GM21576 (cell line): ENCODE results near the gene GPC3.

Experiments used
- ATAC-seq: cut with Tn5 transposase; IDR thresholded peaks from one replicate; pipeline ENCODE4 v1.9.1; 2021; ENCODE audit warnings: mild to moderate bottlenecking, moderate library complexity; ENCODE audit not compliant: unreplicated experiment

GPC3 gene

GRCh38 chrX:133702230-133702629 is 283.2 kb downstream of the GPC3 start:
- ATAC-seq = no peak

- no peak for ATAC-seq
Observed at GRCh38 chrX:133699023-133699728, 286.2 kb downstream of the GPC3 start.

GRCh38 chrX:133698298-133698697 is 287.1 kb downstream of the GPC3 start:
- no peak for ATAC-seq

- no peak for ATAC-seq
Observed at GRCh38 chrX:133697656-133698055, 287.7 kb downstream of the GPC3 start.

GRCh38 chrX:133689997-133690599 is 295.3 kb downstream of the GPC3 start:
- ATAC-seq = no peak

- no peak for ATAC-seq
Observed at GRCh38 chrX:133685822-133686221, 299.6 kb downstream of the GPC3 start.

GRCh38 chrX:133681897-133682296 is 303.5 kb downstream of the GPC3 start:
- ATAC-seq = no peak

- no peak for ATAC-seq
Observed at GRCh38 chrX:133681421-133681820, 304.0 kb downstream of the GPC3 start.

GRCh38 chrX:133677123-133678063 is 308.0 kb downstream of the GPC3 start:
- no peak for ATAC-seq

GRCh38 chrX:133676344-133677122 is 308.9 kb downstream of the GPC3 start:
- ATAC-seq = no peak

- no peak for ATAC-seq
Observed at GRCh38 chrX:133674726-133675470, 310.5 kb downstream of the GPC3 start.

GRCh38 chrX:133670383-133670782 is 315.0 kb downstream of the GPC3 start:
- ATAC-seq = no peak

- ATAC-seq = no peak
Observed at GRCh38 chrX:133669214-133669613, 316.2 kb downstream of the GPC3 start.

- no peak for ATAC-seq
Observed at GRCh38 chrX:133668225-133668931, 317.0 kb downstream of the GPC3 start.

- ATAC-seq = no peak
Observed at GRCh38 chrX:133666256-133666655, 319.1 kb downstream of the GPC3 start.

GRCh38 chrX:133661962-133662839 is 323.2 kb downstream of the GPC3 start:
- no peak for ATAC-seq

- ATAC-seq = no peak
Observed at GRCh38 chrX:133660281-133660680, 325.1 kb downstream of the GPC3 start.

GRCh38 chrX:133658293-133658911 is 327.0 kb downstream of the GPC3 start:
- no peak for ATAC-seq
